Smooth muscle cell of the pulmonary artery (primary cell): ENCODE measurements around the gene EGLN2. TPM values are rescaled to one million over a fixed set of nuclear protein-coding genes. Genes with fewer than 3 reads are reported as not detected.

ENCODE experiments used
- total RNA-seq: library from RNA; depleted of rRNA; stranded (reverse); fragments of >200 nt; gene quantifications from 2 replicates; pipeline ENCODE4 v1.2.3, GENCODE V29; 2014

Gene EGLN2
- total RNA-seq: 70.8 and 81.6 TPM in 2 replicates

GRCh38 chr19:40798683-40799557 lies at the start of gene EGLN2:
Gene EGLN2, plus strand, starts transcription at chr19:40799191. Its CDS starts 1,382 bp downstream, at chr19:40800573.

DNA sequence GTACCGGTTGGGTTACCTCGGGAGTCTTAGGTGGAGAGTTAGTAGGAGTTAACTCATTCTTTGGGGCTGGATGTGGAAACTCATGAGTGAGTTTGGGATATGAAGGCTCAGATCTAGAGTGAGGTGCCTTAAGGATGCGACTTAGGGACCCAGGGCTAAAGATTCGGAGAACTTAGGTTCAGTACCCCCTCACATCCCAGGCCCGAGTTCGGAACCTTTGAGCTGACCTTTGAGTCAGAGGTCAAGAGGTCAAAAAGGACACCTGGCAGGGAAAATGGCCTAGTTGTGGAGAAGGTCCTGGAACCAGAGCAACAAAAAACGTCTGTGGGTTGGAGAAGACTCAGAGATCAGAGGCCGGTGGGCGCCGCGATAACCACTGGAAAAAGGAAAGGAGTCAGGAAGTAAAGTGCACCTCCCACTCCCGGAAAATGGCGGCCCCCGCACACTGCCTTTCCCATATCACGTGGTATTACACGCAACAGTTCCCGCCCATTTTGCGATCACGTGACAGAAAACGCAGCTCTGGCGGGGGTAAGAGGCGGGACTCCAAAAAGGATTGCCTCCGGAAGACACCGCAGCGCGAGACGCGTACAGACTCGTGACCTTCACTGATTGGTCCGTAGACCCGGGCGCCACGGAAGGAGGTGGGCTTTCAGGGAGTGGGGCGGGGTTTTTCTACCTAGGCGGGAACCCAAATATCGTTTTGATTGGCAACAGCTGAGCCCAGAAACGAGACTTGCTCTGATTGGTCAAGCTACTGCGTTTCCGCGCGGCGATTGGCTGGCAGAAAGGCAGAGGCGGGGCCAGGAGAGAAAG lies 48.7 kb upstream of the EGLN2 start, which contains the start of gene ACTMAP:
TSS of gene ACTMAP (minus strand) at position 420 of the 816 bp plus-strand sequence. CDS start 674 bp downstream, outside the sequence.

GRCh38 chr19:40750874-40751537 lies 48.0 kb upstream of the EGLN2 start, which contains the start of gene SNRPA:
Gene SNRPA, plus strand, starts transcription at chr19:40751203. Its CDS starts 206 bp downstream, at chr19:40751409.

GRCh38 chr19:40774916-40775631 lies 23.9 kb upstream of the EGLN2 start, which contains the start of gene MIA:
Gene MIA, plus strand, starts transcription at chr19:40775521. Its CDS starts 22 bp downstream, at chr19:40775543.

DNA sequence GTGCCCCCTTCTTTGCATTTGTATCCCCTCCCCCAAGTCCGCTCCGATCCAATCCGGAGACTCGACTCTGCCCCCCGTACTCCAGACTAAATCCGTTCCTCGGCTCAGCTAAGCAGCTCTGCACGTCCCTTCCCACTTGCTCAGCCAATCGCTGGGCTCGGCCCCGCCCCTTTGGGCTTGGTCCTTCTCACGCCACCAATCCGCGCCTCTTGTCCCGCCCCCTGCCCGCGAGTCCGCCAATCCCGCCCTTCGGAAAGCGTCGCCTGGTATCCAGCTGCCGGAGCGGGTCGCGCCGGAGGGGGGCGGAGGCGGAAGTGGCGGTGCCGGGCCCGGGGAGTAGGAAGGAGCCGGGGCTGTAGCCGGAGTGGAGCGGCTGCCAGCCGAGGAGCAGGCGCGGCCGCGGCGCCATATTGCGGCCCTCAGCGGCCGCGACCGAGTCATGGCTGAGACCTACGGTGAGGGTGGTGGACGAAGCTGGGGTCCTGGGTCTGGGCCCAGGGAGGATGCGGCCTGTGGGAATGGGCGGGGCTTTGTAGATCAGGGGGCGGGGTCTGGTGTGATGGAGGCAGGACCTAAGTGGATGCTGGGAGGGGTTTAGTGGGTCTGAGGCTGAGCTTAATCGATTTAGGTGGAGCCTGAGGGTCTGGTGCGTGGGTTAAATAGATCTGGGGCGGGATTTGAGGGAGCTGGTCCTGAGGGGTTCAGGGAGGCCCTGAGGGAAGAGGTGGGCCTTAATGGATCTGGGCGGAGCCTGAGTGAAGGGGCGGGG lies 20.9 kb upstream of the EGLN2 start, which contains the start of gene RAB4B:
TSS of gene RAB4B (plus strand) at position 311 of the 769 bp plus-strand sequence. CDS start at position 440, 129 bp downstream.

GRCh38 chr19:40850277-40850676 lies 51.3 kb downstream of the EGLN2 start, which contains the start of gene CYP2A6:
Gene CYP2A6, minus strand, starts transcription at chr19:40850447. Its CDS starts 21 bp downstream, at chr19:40850426.

Other genes starting within 250 kb of the EGLN2 start
- gene SHKBP1, start 222.3 kb upstream of the EGLN2 start, total RNA-seq: 31.1 and 41.3 TPM in 2 replicates
- gene LTBP4, start 197.8 kb upstream of the EGLN2 start, total RNA-seq: 23.3 and 74.9 TPM in 2 replicates
- gene NUMBL, start 108.5 kb upstream of the EGLN2 start, total RNA-seq: 50.4 and 65.7 TPM in 2 replicates
- 31.7 and 33.8 TPM in 2 replicates for gene COQ8B, start 82.3 kb upstream of the EGLN2 start, total RNA-seq
- 13.0 and 16.6 TPM in 2 replicates for gene ITPKC, start 82.1 kb upstream of the EGLN2 start, total RNA-seq
- gene ACTMAP, start 48.7 kb upstream of the EGLN2 start, total RNA-seq: 1.8 and 2.9 TPM in 2 replicates
- gene SNRPA, start 48.0 kb upstream of the EGLN2 start, total RNA-seq: 24.7 and 34.7 TPM in 2 replicates
- gene MIA, start 23.7 kb upstream of the EGLN2 start, total RNA-seq: 0.33 TPM in 1 of 2 replicates, not detected in the other
- gene RAB4B, start 20.9 kb upstream of the EGLN2 start, total RNA-seq: 9.6 and 11.2 TPM in 2 replicates
- not detected in 2 replicates for gene CYP2A6, start 51.3 kb downstream of the EGLN2 start, total RNA-seq
- gene CYP2A7, start 83.0 kb downstream of the EGLN2 start, total RNA-seq: not detected in 2 replicates
- gene CYP2B6, start 192.1 kb downstream of the EGLN2 start, total RNA-seq: not detected in 2 replicates